ENCODE data around the gene PCSK6.

DNA sequence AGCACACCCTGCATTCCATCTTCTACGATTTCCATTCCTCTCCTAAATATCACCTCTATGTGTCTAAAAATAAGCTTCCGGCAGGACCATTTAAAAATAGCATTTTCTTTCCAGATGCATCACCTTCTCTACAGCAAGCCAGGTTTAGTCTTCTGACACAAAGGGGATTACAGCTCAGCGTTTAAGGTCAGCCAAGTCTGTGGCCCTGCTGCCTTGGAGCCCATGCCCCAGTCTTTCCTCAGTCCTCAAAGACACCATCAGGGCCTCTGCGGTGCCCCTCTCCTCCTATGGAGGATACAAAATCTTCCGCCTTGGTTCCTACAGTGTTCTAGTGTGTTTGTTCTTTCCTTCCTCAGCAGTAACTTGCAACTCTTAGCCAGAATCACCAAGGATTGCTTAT, 216.0 kb downstream of the PCSK6 start:
- TF ChIP-seq POLR2A (IDR thresholded peaks at IDR 0.05) = no peak
- TF ChIP-seq, protein P1, sequence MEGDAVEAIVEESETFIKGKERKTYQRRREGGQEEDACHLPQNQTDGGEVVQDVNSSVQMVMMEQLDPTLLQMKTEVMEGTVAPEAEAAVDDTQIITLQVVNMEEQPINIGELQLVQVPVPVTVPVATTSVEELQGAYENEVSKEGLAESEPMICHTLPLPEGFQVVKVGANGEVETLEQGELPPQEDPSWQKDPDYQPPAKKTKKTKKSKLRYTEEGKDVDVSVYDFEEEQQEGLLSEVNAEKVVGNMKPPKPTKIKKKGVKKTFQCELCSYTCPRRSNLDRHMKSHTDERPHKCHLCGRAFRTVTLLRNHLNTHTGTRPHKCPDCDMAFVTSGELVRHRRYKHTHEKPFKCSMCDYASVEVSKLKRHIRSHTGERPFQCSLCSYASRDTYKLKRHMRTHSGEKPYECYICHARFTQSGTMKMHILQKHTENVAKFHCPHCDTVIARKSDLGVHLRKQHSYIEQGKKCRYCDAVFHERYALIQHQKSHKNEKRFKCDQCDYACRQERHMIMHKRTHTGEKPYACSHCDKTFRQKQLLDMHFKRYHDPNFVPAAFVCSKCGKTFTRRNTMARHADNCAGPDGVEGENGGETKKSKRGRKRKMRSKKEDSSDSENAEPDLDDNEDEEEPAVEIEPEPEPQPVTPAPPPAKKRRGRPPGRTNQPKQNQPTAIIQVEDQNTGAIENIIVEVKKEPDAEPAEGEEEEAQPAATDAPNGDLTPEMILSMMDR (IDR thresholded peaks at IDR 0.05) = no peak

All from uterus (tissue), 2 donors.